ENCODE measurements around the gene CCDC180. TPM values are rescaled to one million over a fixed set of nuclear protein-coding genes. Genes with fewer than 3 reads are reported as not detected.
"Not testable (repeated sequence)": the region's sequence is repeated elsewhere in the genome, so short reads cannot be mapped to it uniquely, and the experiment has no call there.

Gene CCDC180
- total RNA-seq = 1 to 10 TPM; 1.9 to 2.0 TPM

GRCh38 chr9:97307500-97308163 lies at the start of gene CCDC180:
Gene CCDC180 (plus strand): TSS chr9:97307659. CDS start chr9:97308064, 405 bp downstream.
- CTCF ChIA-PET = no interaction called here
- Mint-ChIP-seq H3K27me3 (ENCODE audit: low read depth) (peaks cover 3% of the 10 kb centered on the region), H3K4me3 (no peak within 1 kb of the TSS), H3K27ac (no peak within 1 kb of the TSS), H3K4me1 (ENCODE audit: low read depth) (no peaks in the 10 kb centered on the region), H3K9me3 (no peaks in the 10 kb centered on the region), H3K36me3 (ENCODE audit: low read depth) (peaks cover 1% of the 10 kb centered on the region)
- no peak for DNase-seq
- intact Hi-C loops (cut with micrococcal nuclease) = no loop called here

- H3K4me3 Mint-ChIP-seq; H3K9me3 Mint-ChIP-seq; H3K27me3 Mint-ChIP-seq (ENCODE audit: low read depth); intact Hi-C loops (cut with micrococcal nuclease); H3K4me1 Mint-ChIP-seq (ENCODE audit: low read depth); DNase-seq; CTCF ChIA-PET; H3K27ac Mint-ChIP-seq; H3K36me3 Mint-ChIP-seq (ENCODE audit: low read depth): not testable (repeated sequence)
Observed at GRCh38 chr9:97259834-97260514, 47.5 kb upstream of the CCDC180 start.

DNA sequence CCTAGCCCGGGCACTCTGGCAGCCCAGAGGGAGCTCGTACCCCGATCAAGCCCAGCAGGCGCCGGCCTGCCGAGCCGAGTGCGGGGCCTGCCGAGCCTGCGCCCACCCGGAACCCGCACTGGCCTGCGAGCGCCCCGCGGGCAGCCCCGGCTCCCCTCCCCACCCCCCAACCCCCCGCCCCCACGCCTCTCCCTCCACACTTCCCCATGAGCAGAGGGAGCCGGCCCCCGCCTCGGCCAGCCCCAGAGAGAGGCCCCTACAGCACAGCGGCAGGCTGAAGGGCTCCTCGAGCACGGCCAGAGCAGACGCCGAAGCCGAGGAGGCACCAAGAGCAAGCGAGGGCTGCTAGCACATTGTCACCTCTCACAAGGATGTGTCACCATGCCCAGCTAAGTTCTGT lies 36.2 kb upstream of the CCDC180 start:
- CTCF ChIA-PET = no interaction called here
- Mint-ChIP-seq H3K4me3 (no peak overlapping the region), H3K4me1 (ENCODE audit: low read depth) (no peaks in the 10 kb centered on the region), H3K36me3 (ENCODE audit: low read depth) (peaks cover 4% of the 10 kb centered on the region), H3K9me3 (no peaks in the 10 kb centered on the region), H3K27ac (no peak overlapping the region), H3K27me3 (ENCODE audit: low read depth) (no peaks in the 10 kb centered on the region)
- intact Hi-C loops (cut with micrococcal nuclease) = no loop called here
- DNase-seq = no peak

- Mint-ChIP-seq H3K27ac (no peak overlapping the region), H3K36me3 (ENCODE audit: low read depth) (peaks cover 10% of the 10 kb centered on the region), H3K27me3 (ENCODE audit: low read depth) (no peaks in the 10 kb centered on the region), H3K9me3 (no peaks in the 10 kb centered on the region), H3K4me3 (no peak overlapping the region), H3K4me1 (ENCODE audit: low read depth) (no peaks in the 10 kb centered on the region)
- no peak for DNase-seq
- CTCF ChIA-PET = interaction anchor here (0.6 kb wide), 1 partner anchor 917 kb away, joined by 3 read pairs; no protein-coding TSS in a partner anchor
- intact Hi-C loops (cut with micrococcal nuclease) = no loop called here
Observed at GRCh38 chr9:97272072-97272471, 35.4 kb upstream of the CCDC180 start.

DNA sequence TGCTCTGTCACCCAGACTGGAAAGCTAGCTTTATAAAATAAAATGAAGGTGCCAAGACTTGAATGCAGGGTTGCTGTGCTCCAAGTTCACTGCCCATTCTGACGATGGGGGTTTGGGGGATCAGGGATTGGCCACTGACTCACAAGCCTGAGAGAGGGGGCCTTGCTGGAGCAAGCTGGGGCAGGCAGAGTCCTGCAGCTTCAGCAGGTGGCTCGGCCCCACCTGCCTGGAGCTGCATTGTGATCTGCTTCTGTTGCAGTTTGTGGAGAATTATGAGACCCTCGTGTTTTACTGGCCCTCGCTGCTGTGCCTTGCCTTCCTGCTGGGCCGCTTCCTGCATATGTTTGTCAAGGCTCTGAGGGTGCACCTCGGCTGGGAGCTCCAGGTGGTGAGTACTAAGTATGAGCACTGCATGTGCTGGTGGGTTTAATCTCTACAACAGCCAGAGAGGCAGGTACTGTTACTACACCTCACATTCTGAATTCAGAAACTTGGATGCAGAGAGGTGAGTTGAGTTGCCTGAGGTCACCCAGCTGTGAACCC lies 31.1 kb upstream of the CCDC180 start:
- Mint-ChIP-seq H3K4me1 (ENCODE audit: low read depth) (no peaks in the 10 kb centered on the region), H3K36me3 (ENCODE audit: low read depth) (peaks cover 19% of the 10 kb centered on the region), H3K9me3 (no peaks in the 10 kb centered on the region), H3K27ac (no peak overlapping the region), H3K27me3 (ENCODE audit: low read depth) (no peaks in the 10 kb centered on the region), H3K4me3 (no peak overlapping the region)
- DNase-seq = no peak
- intact Hi-C loops (cut with micrococcal nuclease) = no loop called here
- CTCF ChIA-PET = no interaction called here

GRCh38 chr9:97277953-97278352 lies 29.5 kb upstream of the CCDC180 start:
- no peak overlapping the region for H3K4me3 Mint-ChIP-seq
- no peaks in the 10 kb centered on the region for H3K27me3 Mint-ChIP-seq (ENCODE audit: low read depth)
- intact Hi-C loops (cut with micrococcal nuclease) = no loop called here
- CTCF ChIA-PET = no interaction called here
- DNase-seq = no peak
- no peak overlapping the region for H3K27ac Mint-ChIP-seq
- no peaks in the 10 kb centered on the region for H3K4me1 Mint-ChIP-seq (ENCODE audit: low read depth)
- H3K36me3 Mint-ChIP-seq (ENCODE audit: low read depth) = peaks cover 24% of the 10 kb centered on the region
- H3K9me3 Mint-ChIP-seq = no peaks in the 10 kb centered on the region

- DNase-seq = no peak
- Mint-ChIP-seq H3K9me3 (peaks cover 3% of the 10 kb centered on the region), H3K4me3 (no peak overlapping the region), H3K36me3 (ENCODE audit: low read depth) (peaks cover 37% of the 10 kb centered on the region), H3K27ac (no peak overlapping the region), H3K27me3 (ENCODE audit: low read depth) (no peaks in the 10 kb centered on the region), H3K4me1 (ENCODE audit: low read depth) (no peaks in the 10 kb centered on the region)
- CTCF ChIA-PET = no interaction called here
- intact Hi-C loops (cut with micrococcal nuclease) = no loop called here
Observed at GRCh38 chr9:97280755-97281330, 26.6 kb upstream of the CCDC180 start.

GRCh38 chr9:97283768-97284167 lies 23.7 kb upstream of the CCDC180 start:
- no peak overlapping the region for H3K4me3 Mint-ChIP-seq
- peaks cover 39% of the 10 kb centered on the region for H3K36me3 Mint-ChIP-seq (ENCODE audit: low read depth)
- DNase-seq = no peak
- H3K27me3 Mint-ChIP-seq (ENCODE audit: low read depth) = no peaks in the 10 kb centered on the region
- H3K4me1 Mint-ChIP-seq (ENCODE audit: low read depth) = no peaks in the 10 kb centered on the region
- H3K27ac Mint-ChIP-seq = no peak overlapping the region
- CTCF ChIA-PET = interaction anchor here (0.6 to 0.8 kb wide), 2 partner anchors 330 to 421 kb away, joined by 3 read pairs; no protein-coding TSS in a partner anchor
- intact Hi-C loops (cut with micrococcal nuclease) = no loop called here
- peaks cover 6% of the 10 kb centered on the region for H3K9me3 Mint-ChIP-seq

DNA sequence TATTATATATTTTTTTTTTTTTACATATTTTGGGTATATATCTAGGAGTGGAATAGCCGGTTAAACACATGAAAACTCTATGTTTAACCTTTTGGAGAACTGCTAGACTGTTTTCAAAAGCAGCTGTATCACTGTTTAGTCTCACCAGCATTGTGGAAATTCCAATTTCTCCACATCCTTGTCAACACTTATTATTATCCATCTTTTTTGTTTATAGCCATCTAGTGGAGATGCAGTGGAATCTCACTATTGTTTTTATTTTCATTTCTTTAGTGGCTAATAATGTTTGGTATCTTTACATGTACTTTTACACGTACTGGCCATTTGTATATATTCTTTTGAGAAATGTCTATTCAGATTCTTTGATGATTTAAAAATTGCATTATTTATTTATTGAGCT lies 22.7 kb upstream of the CCDC180 start:
- intact Hi-C loops (cut with micrococcal nuclease) = no loop called here
- peaks cover 6% of the 10 kb centered on the region for H3K9me3 Mint-ChIP-seq
- H3K27me3 Mint-ChIP-seq (ENCODE audit: low read depth) = no peaks in the 10 kb centered on the region
- H3K4me1 Mint-ChIP-seq (ENCODE audit: low read depth) = no peaks in the 10 kb centered on the region
- no peak overlapping the region for H3K4me3 Mint-ChIP-seq
- CTCF ChIA-PET = no interaction called here
- no peak overlapping the region for H3K27ac Mint-ChIP-seq
- H3K36me3 Mint-ChIP-seq (ENCODE audit: low read depth) = peaks cover 39% of the 10 kb centered on the region
- DNase-seq = no peak

DNA sequence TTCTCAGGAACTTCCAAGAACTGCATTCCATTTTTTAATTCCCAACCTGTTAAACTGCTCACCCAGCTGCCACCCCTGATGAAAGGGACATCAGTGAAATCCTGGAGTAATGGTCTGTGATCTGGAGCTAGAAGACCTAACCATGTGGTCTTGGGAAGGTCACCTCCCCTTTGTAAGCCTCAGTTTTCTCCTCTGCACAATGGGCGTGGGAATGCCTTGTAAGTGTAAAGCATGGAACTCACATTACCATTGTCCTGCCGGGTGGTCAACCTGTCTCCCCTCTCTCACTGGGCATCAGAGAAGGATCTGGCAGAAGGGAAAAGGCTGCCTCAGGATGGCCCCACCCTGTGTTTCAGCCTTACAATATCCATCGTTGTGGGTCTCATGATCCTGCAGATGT lies 15.3 kb upstream of the CCDC180 start:
- Mint-ChIP-seq H3K4me3 (no peak overlapping the region), H3K27ac (no peak overlapping the region), H3K36me3 (ENCODE audit: low read depth) (peaks cover 49% of the 10 kb centered on the region), H3K4me1 (ENCODE audit: low read depth) (no peaks in the 10 kb centered on the region), H3K9me3 (no peaks in the 10 kb centered on the region), H3K27me3 (ENCODE audit: low read depth) (no peaks in the 10 kb centered on the region)
- intact Hi-C loops (cut with micrococcal nuclease) = no loop called here
- DNase-seq = no peak
- CTCF ChIA-PET = no interaction called here

- Mint-ChIP-seq H3K4me3 (no peak overlapping the region), H3K27me3 (ENCODE audit: low read depth) (no peaks in the 10 kb centered on the region), H3K9me3 (peaks cover 9% of the 10 kb centered on the region), H3K27ac (no peak overlapping the region), H3K4me1 (ENCODE audit: low read depth) (no peaks in the 10 kb centered on the region), H3K36me3 (ENCODE audit: low read depth) (peaks cover 48% of the 10 kb centered on the region)
- CTCF ChIA-PET = no interaction called here
- DNase-seq = no peak
- intact Hi-C loops (cut with micrococcal nuclease) = no loop called here
Observed at GRCh38 chr9:97293207-97293721, 14.2 kb upstream of the CCDC180 start.

- CTCF ChIA-PET = no interaction called here
- DNase-seq = no peak
- Mint-ChIP-seq H3K36me3 (ENCODE audit: low read depth) (peaks cover 48% of the 10 kb centered on the region), H3K27me3 (ENCODE audit: low read depth) (no peaks in the 10 kb centered on the region), H3K4me3 (no peak overlapping the region), H3K4me1 (ENCODE audit: low read depth) (no peaks in the 10 kb centered on the region), H3K27ac (no peak overlapping the region), H3K9me3 (peaks cover 13% of the 10 kb centered on the region)
- intact Hi-C loops (cut with micrococcal nuclease) = no loop called here
Observed at GRCh38 chr9:97293818-97294217, 13.6 kb upstream of the CCDC180 start.
